22Rv1 (cell line): ENCODE results near the gene MINDY4.

Experiments
- CTCF ChIP-seq: fragments of 450-650 bp; IDR thresholded peaks from 2 replicates; pipeline ENCODE4 v1.5.1; 2017; ENCODE audit warnings: mild to moderate bottlenecking
- ZFX ChIP-seq: fragments of 450-650 bp; IDR thresholded peaks from 2 replicates; pipeline ENCODE4 v1.6.1; 2017; ENCODE audit warnings: antibody characterized with exemption, borderline replicate concordance

GRCh38 chr7:30850426-30850825 lies 79.2 kb downstream of the MINDY4 start:
- no peak for TF ChIP-seq CTCF
- TF ChIP-seq ZFX = no peak
